SU-DHL-6 (cell line): ENCODE measurements around the gene PATZ1.

ENCODE experiments used
- CTCF ChIP-seq: fragments of 200-600 bp; sonication (generic); IDR thresholded peaks from one replicate; pipeline ENCODE4 v1.5.1; 2017; ENCODE audit warnings: antibody characterized with exemption, mild to moderate bottlenecking, low read length, moderate library complexity; ENCODE audit not compliant: insufficient read depth, poor library complexity, severe bottlenecking
- EZH2phosphoT487 ChIP-seq: fragments of 200-600 bp; sonication (generic), shearing (Covaris generic); conservative IDR thresholded peaks from 2 replicates; pipeline ENCODE4 v1.6.1; 2018; ENCODE audit warnings: mild to moderate bottlenecking, antibody characterized with exemption, low read length, moderate library complexity, mixed read lengths

DNA sequence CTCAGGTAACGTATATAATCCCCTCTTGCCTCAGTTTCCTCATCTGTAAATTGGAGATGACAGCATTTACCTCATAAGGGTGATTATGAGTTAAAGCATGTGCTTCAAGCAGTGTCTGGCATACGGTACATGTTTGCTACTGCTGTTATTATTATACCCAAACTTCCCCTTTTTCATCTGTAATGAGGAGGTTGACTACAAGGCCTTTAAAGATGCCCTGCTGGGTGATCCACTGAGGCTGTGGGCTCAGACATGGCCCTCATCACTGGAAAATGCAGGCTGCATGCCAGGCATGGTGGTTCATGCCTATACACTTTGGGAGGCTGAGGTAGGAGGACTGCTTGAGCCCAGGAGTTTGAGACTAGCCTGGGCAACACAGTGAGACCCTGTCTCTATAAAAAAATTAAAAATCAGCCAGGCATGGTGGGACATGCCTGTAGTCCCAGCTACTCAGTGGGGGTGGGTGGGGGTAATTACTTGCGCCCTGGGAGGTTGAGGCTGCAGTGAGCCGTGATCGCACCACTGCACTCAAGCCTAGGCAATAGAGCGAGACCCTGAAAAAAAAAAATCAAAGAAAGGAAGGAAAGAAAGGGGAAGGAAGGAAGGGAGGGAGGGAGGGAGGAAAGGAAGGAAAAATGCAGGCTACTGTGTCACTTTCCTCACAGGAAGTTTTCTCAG lies 58.2 kb downstream of the PATZ1 start:
- no peak for TF ChIP-seq EZH2phosphoT487
- no peak for TF ChIP-seq CTCF
